Erythroblast (primary cell): Measurements from ENCODE around the gene NLGN4X.

Experiments used
- DNase-seq, 2 experiments: peaks; one replicate each; lab custom pipeline; 2025; lab: John Stamatoyannopoulos, UW
- GATA1 ChIP-seq: IDR thresholded peaks from 2 replicates; pipeline ENCODE4 v1.6.1; 2011; ENCODE audit warnings: low read depth, mild to moderate bottlenecking, control low read depth, low read length, moderate library complexity
- POLR2A ChIP-seq: IDR thresholded peaks from 2 replicates; pipeline ENCODE4 v1.6.1; 2011; ENCODE audit warnings: mild to moderate bottlenecking, low read length

The NLGN4X gene

GRCh38 chrX:6199486-6199885, 29.2 kb downstream of the NLGN4X start:
- no peak for DNase-seq
- TF ChIP-seq GATA1 (no peak), POLR2A (no peak)

DNA sequence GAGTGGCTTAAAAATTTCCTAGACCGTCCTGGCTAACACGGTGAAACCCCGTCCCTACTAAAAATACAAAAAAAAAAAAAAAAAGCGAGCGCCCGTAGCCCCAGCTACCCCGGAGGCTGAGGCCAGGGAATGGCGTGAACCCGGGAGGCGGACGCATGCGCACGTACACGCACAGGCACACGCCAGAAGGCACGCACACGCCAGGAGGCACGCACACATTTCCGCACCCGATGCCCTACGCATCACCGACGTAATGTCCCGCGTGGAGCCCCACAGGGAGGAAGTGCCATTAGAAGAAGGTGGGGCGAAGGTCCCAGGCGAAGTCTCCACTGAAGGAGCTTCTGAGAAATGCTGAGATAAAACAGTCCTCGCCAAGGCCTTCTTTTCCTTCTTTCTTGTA, 41.4 kb downstream of the NLGN4X start:
- TF ChIP-seq GATA1 (no peak), POLR2A (no peak)
- no peak for DNase-seq

- TF ChIP-seq GATA1 (no peak), POLR2A (no peak)
Observed at GRCh38 chrX:6184900-6185515, 43.7 kb downstream of the NLGN4X start.

DNA sequence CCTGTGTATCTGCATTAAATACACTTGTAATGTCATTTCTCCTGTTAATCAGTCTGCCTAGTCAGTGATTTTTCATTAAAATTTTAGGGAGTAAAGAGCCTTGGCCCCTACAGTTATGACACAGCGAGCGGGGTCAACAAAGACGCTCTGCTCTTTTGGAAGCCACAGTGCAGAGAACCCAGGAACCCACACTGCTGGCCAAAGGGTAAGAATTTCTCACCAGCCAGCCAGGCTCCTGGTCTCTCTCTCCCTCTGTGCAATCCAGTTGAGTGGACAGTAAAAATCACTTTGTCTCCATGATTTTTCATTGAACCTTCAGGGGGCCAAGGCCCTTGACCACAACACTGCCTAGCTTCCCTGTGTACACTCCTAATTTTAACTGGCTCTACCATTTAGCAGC, 52.8 kb downstream of the NLGN4X start:
- DNase-seq = no peak
- no peak for TF ChIP-seq POLR2A
- no peak for TF ChIP-seq GATA1

More at GRCh38 chrX:6184900-6185515, 43.7 kb downstream of the NLGN4X start:
- DNase-seq = no peak

GRCh38 chrX:6170424-6170823, 58.2 kb downstream of the NLGN4X start:
- DNase-seq = no peak
- no peak for TF ChIP-seq GATA1
- no peak for TF ChIP-seq POLR2A

GRCh38 chrX:6169407-6169806, 59.3 kb downstream of the NLGN4X start:
- no peak for TF ChIP-seq POLR2A
- TF ChIP-seq GATA1 = no peak
- DNase-seq = no peak

GRCh38 chrX:6163721-6164120, 64.9 kb downstream of the NLGN4X start:
- no peak for TF ChIP-seq GATA1
- no peak for TF ChIP-seq POLR2A
- DNase-seq = no peak

DNA sequence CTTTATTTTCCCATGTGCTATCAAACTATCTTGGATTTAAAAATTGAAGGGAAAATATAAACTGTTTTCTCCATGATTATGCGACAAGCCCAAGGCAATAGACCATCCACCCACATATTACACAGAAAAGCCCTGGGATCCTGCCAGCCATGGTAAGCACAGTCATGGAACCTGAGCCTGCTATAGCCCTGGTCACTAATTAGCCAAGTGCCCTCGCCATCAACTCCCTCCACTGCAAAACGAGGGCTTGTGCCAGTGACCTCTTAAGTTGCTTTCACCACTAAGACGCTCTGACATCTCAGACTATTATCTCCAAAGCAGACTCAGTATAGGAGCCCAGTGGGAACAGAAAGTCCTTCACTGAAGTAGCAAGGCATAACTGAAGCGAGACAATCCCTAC, 69.2 kb downstream of the NLGN4X start:
- no peak for TF ChIP-seq POLR2A
- no peak for TF ChIP-seq GATA1

GRCh38 chrX:6151971-6152370, 76.7 kb downstream of the NLGN4X start:
- TF ChIP-seq GATA1 (no peak), POLR2A (no peak)

More for the DNA sequence above, 69.2 kb downstream of the NLGN4X start:
- DNase-seq = no peak

DNA sequence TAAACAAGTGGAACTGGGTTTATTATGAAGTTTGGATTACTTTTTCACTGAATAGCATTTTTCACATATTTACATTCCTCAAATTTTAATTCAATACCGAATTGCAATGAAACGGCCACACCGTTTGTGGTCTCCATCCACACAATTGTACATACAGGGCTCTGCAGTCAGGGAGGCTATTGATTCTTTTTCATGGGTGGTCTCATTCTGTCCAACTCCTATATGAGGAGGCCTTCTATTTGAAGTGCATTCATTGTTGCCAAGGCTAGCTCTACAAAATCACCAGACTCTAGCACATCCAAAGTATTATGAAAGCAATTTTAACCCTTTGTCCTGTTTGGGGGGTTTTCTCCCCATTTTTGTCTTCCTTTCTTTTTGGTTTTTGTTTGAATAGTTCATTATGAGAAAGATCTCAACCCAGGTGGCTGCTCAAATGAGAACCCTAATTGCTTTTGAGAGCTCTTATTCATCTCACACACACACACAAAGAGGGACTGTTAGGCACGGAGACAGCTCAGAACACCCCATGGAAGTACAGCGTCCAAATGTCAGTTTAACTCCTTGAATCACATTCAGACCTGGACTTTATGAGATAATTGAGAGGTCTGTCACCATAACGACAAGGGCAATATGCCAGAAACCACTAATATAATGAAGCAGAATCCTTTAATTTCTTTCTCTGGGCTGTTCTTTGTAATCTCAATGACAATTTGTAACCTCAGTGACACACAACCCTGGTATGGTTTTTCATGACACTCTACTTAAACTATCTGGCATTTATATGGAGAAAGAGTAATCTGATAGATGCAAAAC, 79.4 kb downstream of the NLGN4X start:
- DNase-seq = no peak
- no peak for TF ChIP-seq GATA1
- TF ChIP-seq POLR2A = no peak

More at GRCh38 chrX:6151971-6152370, 76.7 kb downstream of the NLGN4X start:
- DNase-seq = no peak

DNA sequence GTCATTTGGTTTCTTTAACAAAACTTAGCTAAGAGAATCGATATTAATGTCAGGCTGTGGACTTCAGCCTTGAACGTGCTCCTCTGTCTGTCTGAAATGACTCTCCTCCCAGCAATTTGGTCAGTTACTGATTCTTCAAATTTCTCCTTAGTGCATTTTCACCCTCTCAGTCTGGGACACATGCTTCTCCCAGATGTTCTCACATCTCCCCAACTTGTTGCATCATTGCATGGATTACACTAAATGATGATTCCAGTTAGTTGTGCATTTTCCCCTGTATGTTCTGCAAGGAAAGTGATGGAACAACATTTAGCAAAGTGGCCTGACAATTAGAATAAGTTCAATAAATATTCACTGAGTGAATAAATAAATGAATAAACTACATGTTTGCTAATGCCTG, 94.4 kb downstream of the NLGN4X start:
- DNase-seq = no peak
- no peak for TF ChIP-seq POLR2A
- no peak for TF ChIP-seq GATA1

- TF ChIP-seq GATA1 (no peak), POLR2A (no peak)
- no peak for DNase-seq
Observed at GRCh38 chrX:6132970-6133369, 95.7 kb downstream of the NLGN4X start.

GRCh38 chrX:6131287-6131686, 97.4 kb downstream of the NLGN4X start:
- no peak for DNase-seq
- TF ChIP-seq GATA1 = no peak
- no peak for TF ChIP-seq POLR2A

GRCh38 chrX:6129195-6129594, 99.5 kb downstream of the NLGN4X start:
- TF ChIP-seq GATA1 (no peak), POLR2A (no peak)
- DNase-seq = no peak
